HEK293 (cell line): ENCODE data around the gene C3orf33.

Experiments
- BCL6B ChIP-seq: fragments of 450-650 bp; formaldehyde crosslinking; IDR thresholded peaks from 2 replicates; pipeline ENCODE4 v1.5.1; 2017; ENCODE audit warnings: missing biosample characterization, missing genetic modification characterization
- CTCF ChIP-seq: fragments of 450-650 bp; formaldehyde crosslinking; IDR thresholded peaks from 2 replicates; pipeline ENCODE4 v1.5.1; 2016; ENCODE audit warnings: missing biosample characterization, missing genetic modification characterization
- ELK4 ChIP-seq: IDR thresholded peaks from 2 replicates; pipeline ENCODE4 v1.6.1; 2011; ENCODE audit warnings: mild to moderate bottlenecking, low read depth, low read length, borderline replicate concordance
- HOXC10 ChIP-seq: sonication (generic); formaldehyde crosslinking; IDR thresholded peaks from 2 replicates; pipeline ENCODE4 v1.8.1; 2023; ENCODE audit warnings: mild to moderate bottlenecking, missing genetic modification reagents
- PRDM6 ChIP-seq: fragments of 450-650 bp; formaldehyde crosslinking; IDR thresholded peaks from 2 replicates; pipeline ENCODE4 v1.5.1; 2017; ENCODE audit warnings: missing biosample characterization, missing genetic modification characterization
- YY1 ChIP-seq: fragments of 450-650 bp; formaldehyde crosslinking; IDR thresholded peaks from 2 replicates; pipeline ENCODE4 v1.5.1; 2018; ENCODE audit warnings: missing biosample characterization, missing genetic modification characterization
- YY2 ChIP-seq: fragments of 450-650 bp; formaldehyde crosslinking; IDR thresholded peaks from 2 replicates; pipeline ENCODE4 v1.5.1; 2016; ENCODE audit warnings: missing biosample characterization, missing genetic modification characterization
- ZBTB8A ChIP-seq: fragments of 450-650 bp; formaldehyde crosslinking; IDR thresholded peaks from 2 replicates; pipeline ENCODE4 v1.5.1; 2016; ENCODE audit warnings: missing biosample characterization, missing genetic modification characterization
- ZNF274 ChIP-seq, 2 experiments: fragments of 200-500 bp in 1 of 2; fragments of 450-650 bp in 1 of 2; sonication (Bioruptor generic) in 1 of 2; formaldehyde crosslinking in 1 of 2; IDR thresholded peaks; 2 replicates each; pipeline versions ENCODE4 v1.5.1 to v1.6.1; 2014 to 2016; ENCODE audit warnings: borderline replicate concordance in 1 of 2, inconsistent platforms in 1 of 2, low read length in 1 of 2, missing biosample characterization in 1 of 2, missing genetic modification characterization in 1 of 2
- ZNF571 ChIP-seq: fragments of 450-650 bp; formaldehyde crosslinking; IDR thresholded peaks from 2 replicates; pipeline ENCODE4 v1.5.0; 2017; ENCODE audit warnings: missing biosample characterization, missing genetic modification characterization
- ZNF747 ChIP-seq: fragments of 450-650 bp; formaldehyde crosslinking; IDR thresholded peaks from 2 replicates; pipeline ENCODE4 v1.5.1; 2016; ENCODE audit warnings: missing biosample characterization, missing genetic modification characterization
- ZNF785 ChIP-seq: fragments of 450-650 bp; formaldehyde crosslinking; IDR thresholded peaks from 2 replicates; pipeline ENCODE4 v1.5.1; 2016; ENCODE audit warnings: missing biosample characterization, missing genetic modification characterization
- ZSCAN30 ChIP-seq: fragments of 450-650 bp; IDR thresholded peaks from 2 replicates; pipeline ENCODE4 v1.5.1; 2018; ENCODE audit warnings: missing biosample characterization, mild to moderate bottlenecking, missing genetic modification characterization, moderate library complexity

DNA sequence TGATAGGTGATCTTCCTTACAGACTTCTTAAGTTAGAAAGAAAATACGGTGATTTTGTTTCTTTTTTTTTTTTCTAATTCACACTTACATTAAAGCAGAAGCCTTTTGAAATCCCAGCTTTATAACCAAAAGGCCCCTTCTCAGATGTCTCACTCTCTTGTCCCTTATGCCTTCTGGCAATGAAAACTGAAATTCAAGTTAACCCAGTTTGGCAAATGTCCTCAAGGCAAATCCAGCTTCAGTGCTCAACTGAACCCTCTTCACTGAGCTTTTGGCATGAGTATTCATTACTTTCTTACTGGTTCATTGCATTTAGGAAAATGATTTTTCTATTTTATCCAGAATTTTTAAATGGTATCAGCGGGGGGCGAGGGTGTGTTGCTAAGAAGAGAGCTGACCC lies 78.2 kb downstream of the C3orf33 start:
- TF ChIP-seq CTCF (tag by site-specific recombination) (no peak), ZBTB8A (tag by site-specific recombination) (no peak), BCL6B (no peak), ZNF571 (no peak), HOXC10 (no peak), YY2 (tag by site-specific recombination) (no peak), ELK4 (no peak), YY1 (tag by site-specific recombination) (no peak), PRDM6 (tag by site-specific recombination) (no peak), ZNF274 (IDR thresholded peaks at IDR 0.05; ENCODE audit: low read length) (no peak), ZNF274 (tag by site-specific recombination; IDR thresholded peaks at IDR 0.05; ENCODE audit: borderline replicate concordance) (no peak), ZNF785 (tag by site-specific recombination) (no peak), ZSCAN30 (no peak), ZNF747 (tag by site-specific recombination) (no peak)
